NCI-H82 treated with DMSO at 0.1 percent for 48 hours (cell line): Measurements from ENCODE around the gene PCARE.

Source experiments
- DNase-seq: peaks from one replicate; lab custom pipeline; 2025; ENCODE audit not compliant: unreplicated experiment; lab: John Stamatoyannopoulos, UW

The PCARE gene

GRCh38 chr2:29040552-29040951 lies 33.8 kb downstream of the PCARE start:
- no peak for DNase-seq

- no peak for DNase-seq
Observed at GRCh38 chr2:29039718-29040480, 34.4 kb downstream of the PCARE start.

GRCh38 chr2:29035016-29035745 lies 39.1 kb downstream of the PCARE start:
- no peak for DNase-seq

DNA sequence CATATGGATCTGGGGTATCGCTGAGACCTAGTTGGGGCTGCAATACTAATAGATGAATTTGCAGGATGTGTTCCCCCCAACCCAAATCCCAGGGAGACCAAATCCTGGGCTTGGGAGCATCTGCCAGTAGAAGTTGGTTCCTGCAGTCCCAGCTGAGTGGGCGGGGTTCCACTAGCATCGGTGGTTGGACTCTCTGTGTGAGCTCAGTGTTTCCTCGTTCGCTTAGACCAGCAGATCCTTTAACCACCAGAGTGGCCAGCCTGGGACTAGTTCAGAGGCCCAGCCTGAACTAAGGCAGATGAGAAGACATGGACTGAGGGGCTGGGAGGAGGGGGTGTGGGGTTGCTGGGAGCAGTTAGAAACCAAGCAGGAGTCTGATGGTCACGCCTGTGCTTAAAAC lies 40.7 kb downstream of the PCARE start:
- no peak for DNase-seq

DNA sequence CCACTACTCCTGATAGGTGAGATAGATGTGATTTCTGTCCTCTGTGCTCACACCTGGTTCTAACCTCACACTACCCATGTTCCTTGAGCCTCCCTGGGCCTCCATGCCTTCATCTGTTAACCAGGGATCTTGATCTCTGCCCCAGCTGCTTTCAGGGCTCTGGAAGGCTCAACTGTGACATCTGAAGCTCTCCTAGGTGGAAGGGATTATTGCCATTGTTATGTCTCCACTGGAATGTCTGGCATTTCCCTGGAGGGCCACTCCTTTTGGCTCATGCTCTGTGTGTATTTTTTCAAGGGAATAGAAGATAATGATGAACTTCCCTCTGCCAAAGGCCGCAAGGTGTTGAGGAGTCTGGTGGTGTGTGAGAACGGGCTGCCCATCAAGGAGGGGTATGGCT lies 41.2 kb downstream of the PCARE start:
- DNase-seq, result no peak

- DNase-seq, result no peak
Observed at GRCh38 chr2:29032189-29032588, 42.1 kb downstream of the PCARE start.

- no peak for DNase-seq
Observed at GRCh38 chr2:29031046-29031445, 43.3 kb downstream of the PCARE start.

GRCh38 chr2:29025711-29026110 lies 48.6 kb downstream of the PCARE start:
- no peak for DNase-seq

GRCh38 chr2:29024882-29025430 lies 49.4 kb downstream of the PCARE start:
- DNase-seq, result no peak

DNA sequence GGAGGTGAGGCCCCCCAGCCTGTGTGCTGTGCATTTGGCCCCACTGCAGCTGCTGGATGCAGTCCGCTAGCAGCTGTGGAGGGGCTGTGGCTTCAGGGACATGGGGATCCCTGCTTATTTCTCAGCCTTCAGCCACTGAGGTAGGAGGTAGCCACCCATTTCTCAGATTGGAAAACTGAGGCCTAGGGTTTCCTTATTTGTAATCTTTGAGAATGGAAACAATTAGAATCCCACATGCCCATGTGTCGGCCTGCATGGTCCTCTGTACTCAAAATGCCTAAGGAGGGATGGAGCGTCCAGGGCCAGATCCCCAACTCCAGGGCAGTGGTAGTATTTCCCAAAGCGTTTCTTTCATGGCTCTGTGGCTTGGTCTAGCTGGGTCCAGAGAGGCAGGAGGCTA lies 51.1 kb downstream of the PCARE start:
- no peak for DNase-seq

GRCh38 chr2:29022679-29023078 lies 51.6 kb downstream of the PCARE start:
- DNase-seq, result no peak

DNA sequence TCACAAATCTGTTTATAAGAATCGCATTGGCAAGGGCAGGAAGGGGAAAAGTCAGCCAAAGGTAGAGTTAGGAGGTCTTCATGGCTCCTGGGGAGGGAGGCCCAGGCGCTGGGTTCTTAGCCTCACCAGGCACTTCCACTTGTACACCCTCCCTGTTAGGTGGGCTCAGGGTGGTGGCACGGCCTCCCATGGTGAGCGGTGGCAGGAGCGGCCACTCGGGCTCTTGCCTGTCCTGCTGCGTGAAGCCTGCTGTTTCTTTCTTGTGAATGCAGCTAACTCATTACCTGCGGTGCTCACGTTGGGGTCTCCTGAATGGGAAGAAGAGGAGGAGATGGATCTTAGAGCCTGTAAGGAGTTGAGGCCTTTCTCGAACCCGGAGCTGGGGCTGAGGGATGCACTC lies 52.4 kb downstream of the PCARE start:
- no peak for DNase-seq

DNA sequence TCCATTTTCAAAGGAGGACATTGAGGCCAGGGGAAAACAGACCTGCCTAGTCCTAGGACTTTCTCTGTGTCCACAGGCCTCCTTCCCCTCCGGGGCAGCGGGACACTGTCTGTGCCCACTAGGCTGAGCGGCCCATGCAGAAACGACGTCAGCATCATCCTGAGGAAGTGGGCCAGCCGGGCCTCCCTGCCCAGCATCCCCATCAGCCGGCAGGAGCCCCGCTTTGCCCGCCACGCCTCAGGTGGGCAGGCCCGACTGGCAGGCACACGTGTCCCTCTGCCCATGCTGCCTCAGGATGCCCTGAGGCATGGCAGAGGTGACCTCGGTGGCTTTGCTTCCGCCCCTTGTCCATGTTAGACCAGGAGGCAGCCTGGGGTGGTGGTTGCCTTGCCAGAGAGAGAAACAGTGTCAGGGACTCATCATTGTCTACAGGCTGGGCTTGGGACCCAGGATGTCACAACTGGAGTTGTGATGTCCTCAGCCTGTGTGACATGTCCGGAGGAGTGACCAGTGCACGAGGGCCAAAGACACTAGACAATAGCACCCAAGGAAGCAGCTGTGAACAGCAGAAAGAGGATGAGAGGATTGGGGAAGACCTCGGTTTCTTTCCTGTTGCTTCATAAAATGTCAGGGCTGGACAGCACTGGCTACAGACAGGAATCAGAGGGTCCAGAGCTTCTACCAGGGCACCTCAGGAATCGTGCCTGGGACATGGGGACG lies 56.4 kb downstream of the PCARE start:
- no peak for DNase-seq

- no peak for DNase-seq
Observed at GRCh38 chr2:29016504-29016903, 57.8 kb downstream of the PCARE start.

GRCh38 chr2:29015701-29016470 lies 58.4 kb downstream of the PCARE start:
- DNase-seq, result no peak

- DNase-seq, result no peak
Observed at GRCh38 chr2:29014811-29015421, 59.4 kb downstream of the PCARE start.

DNA sequence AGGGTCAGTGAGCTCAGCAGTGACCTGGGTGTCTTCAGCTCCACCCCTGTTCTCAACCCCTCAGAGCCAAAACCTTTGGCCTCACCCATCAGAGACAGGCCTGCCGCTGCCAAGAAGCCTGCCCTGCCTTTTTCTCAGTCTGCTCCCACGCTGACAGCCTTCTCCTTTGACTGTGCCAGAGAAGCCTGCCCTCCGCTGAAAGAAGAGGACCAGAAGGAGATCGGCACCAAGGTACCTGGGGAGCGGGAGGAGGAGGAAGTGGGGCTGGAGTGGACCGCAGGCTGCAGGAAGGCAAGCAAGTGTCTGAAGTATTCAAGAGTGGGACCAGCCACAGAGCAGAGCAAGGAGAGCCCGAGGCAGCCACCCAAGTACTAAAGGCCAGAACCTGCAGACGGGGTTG lies 60.0 kb downstream of the PCARE start:
- DNase-seq, result no peak

DNA sequence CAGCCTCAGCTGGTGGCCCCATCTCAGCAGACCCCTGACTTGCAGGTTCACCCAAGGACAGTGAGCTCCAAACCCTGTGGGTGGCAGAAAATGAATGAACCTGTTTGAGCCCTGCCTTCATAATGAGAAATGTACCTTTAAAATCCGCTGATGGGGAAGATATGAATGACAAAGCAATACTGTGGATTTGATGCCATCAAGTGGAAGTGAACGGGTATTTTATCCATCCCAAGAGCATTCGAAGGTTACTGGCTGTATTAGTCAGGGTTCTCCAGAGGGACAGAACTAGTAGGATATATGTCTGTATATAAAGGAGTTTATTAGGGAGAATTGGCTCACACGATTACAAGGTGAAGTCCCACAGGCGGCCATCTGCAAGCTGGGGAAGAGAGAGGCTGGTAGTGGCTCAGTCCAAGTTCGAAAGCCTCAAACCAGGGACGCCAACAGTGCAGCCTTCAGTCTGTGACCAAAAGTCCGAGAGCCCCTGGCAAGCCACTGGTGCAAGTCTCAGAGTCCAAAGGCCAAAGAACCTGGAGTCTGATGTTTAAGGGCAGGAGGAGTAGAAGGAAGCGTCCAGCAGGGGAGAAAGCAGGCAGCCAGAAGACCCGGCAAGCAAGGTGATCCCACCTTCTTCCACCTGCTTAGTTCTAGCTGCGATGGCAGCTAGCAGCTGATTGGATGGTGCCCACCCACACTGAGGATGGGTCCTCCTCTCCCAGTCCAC lies 61.1 kb downstream of the PCARE start:
- DNase-seq, result no peak

DNA sequence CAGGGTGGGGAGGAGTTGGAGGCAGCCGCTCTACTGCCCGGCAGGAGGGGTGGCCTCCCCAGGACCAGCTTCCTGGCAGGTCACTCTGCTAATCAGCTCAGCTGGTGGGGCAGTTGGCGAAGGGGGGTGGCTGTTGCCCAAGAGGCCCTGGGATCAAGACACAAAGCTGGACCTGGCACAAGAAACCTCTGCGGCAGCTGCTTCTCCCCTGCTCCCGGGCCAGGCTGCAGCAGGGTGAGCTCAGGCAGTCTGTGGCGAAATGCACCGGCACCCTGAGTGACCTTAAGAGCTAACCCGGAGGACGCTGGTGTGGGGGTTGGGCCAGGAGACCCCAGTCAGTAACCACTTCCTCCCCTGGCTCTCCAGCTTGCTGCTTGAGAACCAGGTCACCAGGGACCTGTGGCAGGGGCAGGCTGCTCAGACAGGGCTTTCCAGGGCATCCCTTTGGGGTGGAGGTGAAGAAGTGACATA lies 62.1 kb downstream of the PCARE start:
- DNase-seq, result no peak
